GM18526 (cell line): ENCODE data around the gene VEPH1.

ENCODE experiments used
- POLR2A ChIP-seq: IDR thresholded peaks from 3 replicates; pipeline ENCODE4 v1.6.1; 2011; ENCODE audit not compliant: insufficient read length; ENCODE audit errors: extremely low read depth

Gene VEPH1

DNA sequence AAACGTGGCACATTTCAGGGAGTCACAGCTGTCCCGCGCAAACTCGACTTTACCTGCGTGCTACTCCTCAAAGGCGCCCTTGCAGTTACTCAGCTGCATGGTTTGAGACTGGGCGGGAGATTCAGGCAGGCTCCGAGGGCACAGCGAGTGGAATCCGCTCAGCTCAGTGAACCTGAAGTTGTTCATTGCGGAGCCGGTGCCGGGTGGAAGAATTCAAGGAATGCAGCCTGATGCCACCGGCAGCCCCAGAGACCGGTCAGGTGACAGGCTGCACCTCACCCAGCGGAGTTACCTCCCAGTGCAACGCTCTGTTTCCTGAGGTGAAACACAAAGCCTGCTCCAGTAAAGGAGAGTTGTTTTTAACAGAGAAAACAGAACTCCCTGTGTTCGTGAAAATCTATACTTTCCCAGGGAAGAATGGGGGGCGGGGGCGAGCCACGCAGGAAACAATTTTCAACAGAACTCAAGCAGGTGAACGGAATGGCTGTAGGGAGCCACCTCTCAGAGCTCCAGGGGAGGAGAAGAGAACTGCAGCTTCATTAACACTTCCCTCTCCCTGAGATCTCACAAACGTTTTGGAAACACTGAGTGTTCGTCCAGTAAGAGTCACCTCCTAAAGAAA lies 3.8 kb downstream of the VEPH1 start:
- TF ChIP-seq POLR2A: no peak

DNA sequence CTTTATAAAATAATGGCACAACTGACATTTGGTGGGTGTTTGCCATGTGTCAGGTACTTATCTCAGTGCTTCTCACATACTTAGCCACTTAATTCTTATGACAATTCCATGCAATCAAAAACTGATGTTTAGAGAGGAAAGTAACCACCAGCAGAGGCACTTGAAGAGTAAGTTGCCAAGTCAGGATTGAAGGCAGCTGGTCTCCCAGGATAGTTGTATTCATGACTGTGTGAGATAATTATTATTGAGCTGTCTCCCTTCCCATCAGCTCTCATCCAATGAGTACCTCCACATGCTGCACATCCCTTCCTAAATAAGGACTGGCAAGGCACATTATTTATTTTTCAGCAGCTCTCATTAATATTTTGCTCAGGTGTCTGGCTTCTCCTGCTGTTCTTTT lies 4.8 kb downstream of the VEPH1 start:
- TF ChIP-seq POLR2A: no peak

DNA sequence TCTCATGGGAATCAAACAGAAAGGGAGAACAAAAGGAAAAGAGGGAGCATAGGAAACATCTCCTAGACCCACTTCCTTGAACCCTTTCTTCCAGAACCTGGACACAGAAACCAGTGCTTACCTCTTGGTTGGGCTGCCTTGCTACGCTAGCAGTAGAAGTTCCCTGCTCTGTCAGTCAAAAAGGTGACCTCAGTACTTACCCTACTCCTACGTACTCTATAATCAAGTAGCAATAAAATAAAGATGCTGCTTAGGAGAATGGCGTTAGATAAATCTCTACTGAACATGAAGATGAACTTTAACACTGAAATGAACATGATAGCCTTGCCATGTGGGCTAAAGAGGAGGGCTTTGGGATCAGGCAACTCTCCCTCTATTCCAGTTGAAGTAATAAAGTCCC lies 7.4 kb downstream of the VEPH1 start:
- TF ChIP-seq POLR2A: no peak

DNA sequence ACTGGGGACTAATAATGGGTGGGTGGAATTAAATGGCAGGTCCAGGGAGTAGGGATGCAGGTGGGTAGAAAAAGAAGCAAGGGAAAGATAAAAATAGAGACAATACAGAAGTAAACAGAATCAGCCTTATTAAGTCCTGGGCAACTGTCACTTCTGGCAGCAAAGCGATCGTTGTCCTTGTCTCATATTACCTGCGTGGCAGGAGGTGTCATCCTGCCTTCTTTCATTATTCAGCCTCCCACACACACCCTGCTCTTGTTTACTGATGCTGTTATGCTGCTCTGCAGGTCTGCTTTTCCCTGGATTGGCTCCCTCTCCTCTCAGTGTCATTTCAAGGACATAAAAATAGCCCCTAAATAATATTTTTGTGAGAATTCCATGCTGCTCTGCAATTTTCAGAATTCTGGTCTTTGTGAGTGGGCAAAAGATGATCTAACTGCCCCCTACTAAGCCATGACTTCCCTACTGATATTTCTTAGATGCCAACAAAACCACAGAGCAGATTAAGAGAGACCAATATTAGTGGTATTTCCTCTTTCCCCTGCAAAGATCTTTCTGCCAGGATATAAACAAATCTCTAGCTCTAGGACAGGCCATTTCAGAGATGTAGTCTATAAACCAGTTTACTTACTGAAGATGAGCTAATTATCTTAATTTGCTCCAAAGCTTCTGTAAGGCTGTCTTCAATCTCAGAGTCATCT lies 8.5 kb downstream of the VEPH1 start:
- no peak for TF ChIP-seq POLR2A

DNA sequence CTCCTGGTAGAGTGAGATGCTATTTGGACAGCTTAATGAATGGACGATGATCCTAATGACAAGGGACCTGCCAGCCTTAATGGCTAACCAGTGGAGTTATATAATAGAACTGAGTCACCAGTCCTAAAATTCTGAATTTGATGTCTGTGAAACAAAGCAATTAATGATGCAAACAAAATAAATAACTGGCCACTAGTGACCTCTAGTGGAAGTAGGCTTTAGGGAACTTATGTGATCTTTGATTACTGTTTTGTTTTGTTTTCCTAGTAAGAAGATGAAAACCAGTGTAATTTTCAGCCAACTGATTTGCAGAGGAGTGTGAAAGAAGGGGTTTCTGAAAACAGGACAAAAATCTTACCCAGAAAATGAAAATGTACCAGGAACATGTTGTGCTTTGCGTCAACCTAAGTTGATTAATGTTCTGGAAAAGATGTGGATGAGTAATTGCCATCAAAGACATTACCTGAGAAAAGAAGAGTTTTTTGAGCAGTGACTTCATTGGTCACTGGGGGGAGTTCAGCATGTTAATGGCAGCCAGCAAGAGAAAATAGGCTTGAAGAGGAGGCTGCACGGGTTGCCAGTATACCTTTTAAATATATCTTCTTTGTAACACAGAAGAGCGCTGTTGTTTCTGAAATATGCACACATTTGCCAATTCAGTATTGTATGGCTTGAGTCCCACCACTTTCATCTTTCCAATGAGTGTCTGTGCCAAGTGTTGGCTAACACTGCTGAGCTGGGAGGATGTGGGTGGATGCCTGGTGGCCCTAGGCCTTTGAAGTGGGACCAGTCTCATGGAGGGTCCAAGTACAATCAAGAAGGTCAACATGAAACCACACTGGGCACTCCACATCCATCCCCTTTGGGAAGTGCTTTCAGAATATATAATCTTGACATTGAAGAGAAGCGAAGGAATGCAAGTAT lies 9.3 kb downstream of the VEPH1 start:
- TF ChIP-seq POLR2A: no peak

DNA sequence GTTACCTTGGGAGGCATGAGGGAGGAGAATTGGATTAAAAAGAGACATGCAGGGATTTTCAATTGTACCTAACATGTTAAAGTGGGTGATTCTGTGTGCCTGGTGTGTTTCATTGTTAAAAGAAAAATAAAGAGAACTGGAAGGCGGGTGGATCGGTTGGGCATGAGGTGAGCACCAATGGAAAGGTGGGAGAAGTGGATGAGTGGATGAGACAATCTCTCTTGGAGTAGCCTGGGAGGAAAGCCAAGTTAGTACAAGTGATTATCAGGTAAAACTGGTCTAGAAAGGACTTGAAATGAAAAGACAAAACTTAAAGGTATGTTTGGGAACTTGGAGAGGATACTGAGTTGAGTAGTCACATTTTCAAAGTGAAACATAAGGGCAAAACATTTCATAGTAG lies 12.1 kb downstream of the VEPH1 start:
- TF ChIP-seq POLR2A: no peak

DNA sequence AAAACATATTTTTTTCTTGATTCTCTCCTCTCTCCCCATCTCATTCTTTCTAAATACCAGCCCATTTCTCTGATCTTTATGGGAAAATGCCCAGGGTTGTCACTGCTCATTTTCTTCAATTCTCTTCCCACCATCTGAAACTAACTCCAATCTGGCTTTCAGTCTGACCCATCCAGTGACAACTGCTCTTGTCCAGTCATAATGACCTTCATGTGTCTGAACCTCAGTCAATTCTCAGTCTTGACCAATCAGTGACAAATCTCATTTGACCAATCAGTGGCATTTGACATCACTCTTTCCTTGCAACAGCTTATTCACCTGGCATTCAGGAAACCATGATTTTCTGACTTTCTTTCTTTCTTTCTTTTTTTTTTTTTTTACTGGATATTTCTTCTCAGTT lies 15.1 kb downstream of the VEPH1 start:
- TF ChIP-seq POLR2A: no peak

DNA sequence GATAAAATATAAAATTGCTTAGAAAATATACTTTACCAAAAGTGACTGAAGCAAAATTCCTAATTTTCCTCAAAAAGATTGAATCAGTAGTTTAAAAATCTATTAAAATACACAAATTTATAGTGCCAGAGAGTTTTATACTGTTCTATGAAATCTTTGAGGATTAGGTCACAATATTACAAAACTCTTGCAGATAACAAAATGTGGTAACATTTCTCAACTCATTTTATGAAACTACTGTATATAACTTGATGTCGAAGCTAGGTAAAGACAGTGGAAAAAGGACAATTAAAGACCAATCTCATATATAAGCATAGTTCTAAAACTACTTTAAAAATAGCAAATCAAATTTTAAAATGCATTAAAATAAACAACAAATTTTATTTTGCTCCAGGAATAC lies 15.9 kb downstream of the VEPH1 start:
- no peak for TF ChIP-seq POLR2A

DNA sequence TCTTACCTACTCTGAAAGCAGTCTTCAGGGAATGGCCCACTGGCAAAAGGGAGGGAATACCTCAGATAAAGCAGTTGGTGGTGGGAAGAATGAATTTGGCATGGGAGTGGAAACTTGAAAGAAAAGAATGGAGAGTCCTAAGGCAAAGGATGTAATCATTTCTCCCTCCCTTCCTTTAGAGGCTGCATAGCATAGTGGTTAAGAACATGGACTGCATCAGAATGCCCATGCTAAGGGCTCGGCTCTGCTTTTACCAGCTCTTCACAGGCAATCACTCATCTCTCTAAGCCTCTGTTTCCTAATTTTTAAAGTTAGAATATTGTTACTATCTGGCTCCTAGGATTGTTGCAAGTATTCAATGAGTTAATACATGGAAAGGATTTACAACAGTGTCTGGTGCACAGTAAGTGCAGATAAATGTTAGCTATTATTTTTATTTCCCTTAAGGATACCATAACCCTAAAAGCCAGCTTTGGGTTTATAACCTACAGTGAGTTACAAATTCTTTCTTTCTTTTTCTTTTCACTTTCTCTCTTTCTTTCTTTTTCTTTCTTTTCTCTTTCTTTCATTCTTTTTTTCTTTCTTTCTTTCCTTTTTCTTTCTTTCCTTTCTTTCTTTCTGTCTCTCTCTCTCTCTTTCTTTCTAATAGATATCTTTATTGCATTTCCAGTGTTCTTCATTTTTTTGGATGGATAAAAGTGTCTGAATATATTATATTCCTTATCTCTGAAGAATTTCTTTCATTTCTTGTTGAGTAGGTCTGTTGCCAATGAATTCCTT lies 23.6 kb downstream of the VEPH1 start:
- TF ChIP-seq POLR2A: no peak

DNA sequence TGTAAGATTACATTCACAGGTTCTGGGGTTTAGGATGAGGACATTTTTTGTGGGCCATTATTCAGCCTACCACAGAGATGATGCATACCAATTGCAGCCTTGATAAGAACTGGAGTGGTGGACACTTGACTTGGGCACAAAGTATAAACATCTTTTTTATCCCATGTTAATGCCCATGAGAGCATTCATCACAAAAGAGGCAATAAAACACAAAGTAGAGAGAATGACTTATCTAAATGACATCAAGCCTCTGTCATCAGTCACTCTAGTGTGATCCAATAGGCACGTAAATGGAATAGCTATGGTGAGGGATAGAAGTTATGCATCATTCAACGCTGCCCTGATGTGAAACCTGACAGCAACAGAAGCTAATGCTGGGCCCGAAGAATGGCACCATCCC lies 25.8 kb downstream of the VEPH1 start:
- no peak for TF ChIP-seq POLR2A

DNA sequence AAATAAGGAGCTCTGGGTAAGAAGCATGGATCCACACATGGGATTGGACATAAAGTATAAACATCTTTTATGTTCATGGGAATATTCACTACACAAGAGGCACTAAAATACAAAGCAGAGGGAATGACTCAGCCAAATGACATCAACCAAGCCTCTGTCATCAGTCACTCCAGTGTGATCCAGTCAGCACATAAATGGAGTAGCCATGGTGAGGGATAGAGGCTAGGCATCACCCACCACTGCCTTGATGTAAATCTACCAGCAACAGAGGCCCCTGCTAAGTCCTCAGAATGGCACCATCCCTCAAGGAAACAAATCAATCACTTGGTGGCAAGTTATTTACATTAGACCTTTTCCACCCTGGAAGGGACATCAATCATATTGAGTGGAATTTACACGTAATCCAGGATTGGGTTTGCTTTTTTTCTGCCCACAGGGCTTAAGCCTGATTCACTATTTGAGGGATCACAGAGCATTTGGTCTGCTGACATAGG lies 27.2 kb downstream of the VEPH1 start:
- no peak for TF ChIP-seq POLR2A

DNA sequence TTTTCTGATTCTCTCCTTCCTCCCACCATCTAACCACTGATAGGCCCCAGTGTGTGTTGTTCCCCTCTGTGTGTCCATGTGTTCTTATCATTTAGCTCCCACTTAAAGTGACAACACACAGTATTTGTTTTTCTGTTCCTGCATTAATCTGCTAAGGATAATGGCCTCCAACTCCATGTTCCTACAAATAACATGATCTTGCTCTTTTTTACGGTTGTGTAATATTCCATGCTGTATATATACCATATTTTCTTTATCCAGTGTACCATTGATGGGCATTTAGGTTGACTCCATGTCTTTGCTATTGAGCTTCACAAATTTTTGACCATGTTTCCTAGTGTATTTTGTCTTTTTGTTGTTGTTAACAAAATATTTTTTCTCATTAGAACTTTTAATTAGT lies 30.6 kb downstream of the VEPH1 start:
- TF ChIP-seq POLR2A: no peak

DNA sequence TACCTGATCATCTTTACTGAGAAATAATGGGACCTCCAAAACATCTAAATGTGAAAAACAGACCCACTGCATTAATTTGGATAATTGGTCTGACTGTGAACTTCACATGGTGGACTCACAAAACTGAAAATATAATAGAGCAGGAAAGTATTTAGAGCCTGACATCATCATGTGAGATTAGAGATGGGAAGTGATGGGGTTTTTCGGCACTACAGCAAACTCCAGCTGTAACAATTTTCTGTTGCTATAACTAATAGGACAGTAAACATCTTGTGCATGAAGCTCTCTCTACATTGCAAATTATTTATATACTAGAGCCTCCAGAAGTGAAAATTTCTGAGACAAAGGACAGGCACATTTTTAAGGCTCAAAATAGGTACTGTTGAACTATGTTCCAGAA lies 32.2 kb downstream of the VEPH1 start:
- no peak for TF ChIP-seq POLR2A

DNA sequence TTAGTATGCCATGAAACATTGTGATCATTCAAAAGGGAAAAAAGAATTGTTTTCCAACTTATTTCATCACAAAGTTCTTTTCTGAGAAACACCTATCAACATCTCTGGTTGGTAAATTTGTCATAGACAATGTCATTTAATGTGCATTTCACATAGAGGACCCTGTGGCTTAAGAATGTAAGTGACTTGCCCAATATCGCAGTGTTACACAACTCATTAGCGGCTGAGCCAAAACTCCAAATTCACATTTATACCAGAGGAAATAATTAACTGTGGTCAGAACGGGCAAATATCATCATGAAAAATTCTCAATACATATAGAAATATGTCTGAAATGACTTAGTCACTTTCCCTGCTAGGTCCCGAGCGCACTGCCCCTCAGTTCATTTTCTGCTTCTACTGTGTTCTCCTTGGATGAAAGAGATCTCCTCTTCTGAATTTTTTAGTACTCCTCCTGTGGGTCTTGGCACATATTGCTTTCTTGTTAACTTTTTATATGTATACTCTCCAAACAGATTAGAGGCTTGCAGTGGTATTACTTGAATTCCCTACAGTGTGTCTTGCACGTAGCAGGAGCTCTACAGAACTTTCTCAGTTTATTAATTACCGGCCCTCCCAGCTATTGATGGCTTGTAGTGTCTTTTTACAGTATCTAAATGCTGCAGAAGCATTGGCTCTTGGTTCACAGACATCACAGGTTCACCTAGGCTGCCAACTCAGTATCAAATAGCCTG lies 33.5 kb downstream of the VEPH1 start:
- no peak for TF ChIP-seq POLR2A
